WTC11 (cell line): Measurements from ENCODE around the gene ZBTB32.

Source experiments
- ATF1 ChIP-seq: sonication (generic); formaldehyde crosslinking; IDR thresholded peaks from 2 replicates; pipeline ENCODE4 v1.8.1; 2023; ENCODE audit warnings: mild to moderate bottlenecking, moderate library complexity, missing genetic modification reagents
- ATF3 ChIP-seq: sonication (generic); formaldehyde crosslinking; conservative IDR thresholded peaks from 2 replicates; pipeline ENCODE4 v1.8.1; 2022; ENCODE audit warnings: mild to moderate bottlenecking, missing genetic modification reagents
- CTCF ChIP-seq: fragments of 200-600 bp; IDR thresholded peaks from 2 replicates; pipeline ENCODE4 v1.8.0; 2022; ENCODE audit warnings: antibody characterized with exemption
- E2F1 ChIP-seq: sonication (generic); formaldehyde crosslinking; IDR thresholded peaks from 2 replicates; pipeline ENCODE4 v1.8.0; 2022; ENCODE audit warnings: mild to moderate bottlenecking, missing genetic modification reagents
- ETV6 ChIP-seq: sonication (generic); formaldehyde crosslinking; IDR thresholded peaks from 2 replicates; pipeline ENCODE4 v1.8.1; 2022; ENCODE audit warnings: mild to moderate bottlenecking, missing genetic modification reagents
- PREB ChIP-seq: sonication (generic); formaldehyde crosslinking; IDR thresholded peaks from 2 replicates; pipeline ENCODE4 v1.8.1; 2022; ENCODE audit warnings: mild to moderate bottlenecking, missing genetic modification reagents, moderate library complexity, borderline replicate concordance
- USF1 ChIP-seq: sonication (generic); formaldehyde crosslinking; IDR thresholded peaks from 2 replicates; pipeline ENCODE4 v1.8.0; 2022; ENCODE audit warnings: mild to moderate bottlenecking, missing genetic modification reagents

GRCh38 chr19:35702223-35703012 lies 1.9 kb upstream of the ZBTB32 start:
- TF ChIP-seq CTCF (no peak), ATF3 (no peak), ETV6 (CRISPR knock-in tag) (no peak), PREB (CRISPR knock-in tag) (no peak), ATF1 (no peak), E2F1 (no peak), USF1 (CRISPR knock-in tag) (no peak)
